GM19351 (cell line): ENCODE measurements around the gene PIN1.
A peak's percentile ranks its signal among the peaks of the same experiment; 100 is the strongest.
"Not testable (repeated sequence)": the region's sequence is repeated elsewhere in the genome, so short reads cannot be mapped to it uniquely, and the experiment has no call there.

Source experiments
- ATAC-seq: cut with Tn5 transposase; IDR thresholded peaks from one replicate; pipeline ENCODE4 v1.9.1; 2021; ENCODE audit warnings: mild to moderate bottlenecking, moderate library complexity; ENCODE audit not compliant: unreplicated experiment

The PIN1 gene

GRCh38 chr19:9834726-9835506, at the start of gene PIN1:
TSS of gene PIN1 (plus strand) at chr19:9835318. CDS start at chr19:9835345, 27 bp downstream.
- peak; percentile 97 for ATAC-seq

- peak; percentile 73 for ATAC-seq
These were observed 49.5 kb upstream of the PIN1 start for GRCh38 chr19:9785367-9786331.

- ATAC-seq = no peak
These were observed 48.8 kb upstream of the PIN1 start for GRCh38 chr19:9786342-9786741.

GRCh38 chr19:9786819-9787218, 48.3 kb upstream of the PIN1 start:
- ATAC-seq = no peak

- ATAC-seq = not testable (repeated sequence)
These were observed 46.5 kb upstream of the PIN1 start for GRCh38 chr19:9788604-9789003.

- no peak for ATAC-seq
These were observed 46.1 kb upstream of the PIN1 start for GRCh38 chr19:9789066-9789465.

- ATAC-seq = not testable (repeated sequence)
These were observed 45.5 kb upstream of the PIN1 start for GRCh38 chr19:9789579-9789978.

GRCh38 chr19:9791073-9791367, 44.1 kb upstream of the PIN1 start:
- ATAC-seq = not testable (repeated sequence)

GRCh38 chr19:9791552-9792205, 43.4 kb upstream of the PIN1 start:
- ATAC-seq = peak; percentile 59

GRCh38 chr19:9792206-9793070, 42.7 kb upstream of the PIN1 start:
- no peak for ATAC-seq

- ATAC-seq = no peak
These were observed 42.0 kb upstream of the PIN1 start for GRCh38 chr19:9793071-9793591.

GRCh38 chr19:9796113-9796773, 38.9 kb upstream of the PIN1 start:
- no peak for ATAC-seq

GRCh38 chr19:9797871-9798270, 37.2 kb upstream of the PIN1 start:
- no peak for ATAC-seq

GRCh38 chr19:9799162-9799561, 36.0 kb upstream of the PIN1 start:
- no peak for ATAC-seq

GRCh38 chr19:9801976-9802375, 33.1 kb upstream of the PIN1 start:
- no peak for ATAC-seq

- ATAC-seq = no peak
These were observed 28.3 kb upstream of the PIN1 start for GRCh38 chr19:9806803-9807202.

GRCh38 chr19:9808855-9809824, 26.0 kb upstream of the PIN1 start:
- ATAC-seq = no peak

GRCh38 chr19:9811139-9811538, 24.0 kb upstream of the PIN1 start:
- no peak for ATAC-seq
